Left cardiac atrium (tissue), 4 donors: Measurements from ENCODE around the gene SCAPER. TPM values are rescaled to one million over a fixed set of nuclear protein-coding genes. Genes with fewer than 3 reads are reported as not detected.
"Not testable (repeated sequence)": the region's sequence is repeated elsewhere in the genome, so short reads cannot be mapped to it uniquely, and the experiment has no call there.

Source experiments
- ATAC-seq, 2 donors: fragments of 200-7000 bp; cut with Tn5 transposase; one replicate each; pipeline ENCODE4 v1.9.1; 2020; ENCODE audit warnings: mild to moderate bottlenecking in 2 of 2, moderate library complexity in 2 of 2
- DNase-seq: peaks from one replicate; pipeline ENCODE4 v3.0.0-alpha.2; 2020
- intact Hi-C, 2 donors: fragments of 100-400 bp; cut with DNase I; formaldehyde crosslinking; loops; one replicate each; pipeline versions ENCODE4 v1.14.1 to v1.15.1; 2022 to 2023
- total RNA-seq, 2 donors: library from RNA; stranded (reverse); fragmentation: NEBNext Ultra II Directional; extraction: Animal tissue kit (Norgen Biotek cat#: 25700); gene quantifications; one replicate each; pipeline ENCODE4 v1.2.1, GENCODE V29; 2021
- donor health status: DM: no; HTN: yes; CAD: no.
- donor health status: DM: no; HTN: yes; CAD: no; lungs with severe emphysema.
- donor health status: DM: yes; HTN: yes; CAD: no.
- donor health status: Dilated cardiomyopathy.

SCAPER gene
- total RNA-seq, 2 donors from 2014 or later, result 28.9 to 30.1 TPM

GRCh38 chr15:76929011-76929760 lies 24.0 kb upstream of the SCAPER start:
- DNase-seq (no peak), ATAC-seq (no peak)
- intact Hi-C loops, result no loop called here

- DNase-seq (no peak), ATAC-seq (no peak)
- intact Hi-C loops, result no loop called here
Observed at GRCh38 chr15:76928201-76928600, 23.1 kb upstream of the SCAPER start.

GRCh38 chr15:76916369-76916768 lies 11.2 kb upstream of the SCAPER start:
- ATAC-seq (no peak), DNase-seq (no peak)
- intact Hi-C loops, result no loop called here

- intact Hi-C loops, result no loop called here
- ATAC-seq, result no peak
- DNase-seq, result no peak
Observed at GRCh38 chr15:76913737-76914136, 8.6 kb upstream of the SCAPER start.

GRCh38 chr15:76912430-76912829 lies 7.3 kb upstream of the SCAPER start:
- intact Hi-C loops, result no loop called here
- no peak for ATAC-seq
- no peak for DNase-seq

GRCh38 chr15:76905855-76906254 lies 715 bp upstream of the SCAPER start:
- intact Hi-C loops, result no loop called here
- DNase-seq, result no peak
- no peak for ATAC-seq

GRCh38 chr15:76904461-76905012 lies 603 bp downstream of the SCAPER start:
- intact Hi-C loops, result no loop called here
- DNase-seq (no peak), ATAC-seq (peak; percentile 38 to 51)

- ATAC-seq, result no peak
- DNase-seq, result no peak
- intact Hi-C loops, result no loop called here
Observed at GRCh38 chr15:76903251-76903681, 1.9 kb downstream of the SCAPER start.

- no peak for DNase-seq
- intact Hi-C loops, result no loop called here
- ATAC-seq, result no peak
Observed at GRCh38 chr15:76901965-76902364, 3.2 kb downstream of the SCAPER start.

GRCh38 chr15:76899931-76900310 lies 5.2 kb downstream of the SCAPER start:
- DNase-seq, ATAC-seq, intact Hi-C loops: not testable (repeated sequence)

GRCh38 chr15:76899176-76899930 lies 5.8 kb downstream of the SCAPER start:
- ATAC-seq, intact Hi-C loops, DNase-seq: not testable (repeated sequence)

GRCh38 chr15:76898102-76898501 lies 7.0 kb downstream of the SCAPER start:
- intact Hi-C loops, result no loop called here
- no peak for ATAC-seq
- DNase-seq, result no peak

- intact Hi-C loops, result no loop called here
- ATAC-seq (no peak), DNase-seq (no peak)
Observed at GRCh38 chr15:76894174-76894573, 11.0 kb downstream of the SCAPER start.

GRCh38 chr15:76892836-76893235 lies 12.3 kb downstream of the SCAPER start:
- ATAC-seq, result not testable (repeated sequence)

GRCh38 chr15:76887280-76888141 lies 17.6 kb downstream of the SCAPER start:
- ATAC-seq, DNase-seq, intact Hi-C loops: not testable (repeated sequence)

More at GRCh38 chr15:76892836-76893235, 12.3 kb downstream of the SCAPER start:
- intact Hi-C loops, DNase-seq: not testable (repeated sequence)

GRCh38 chr15:76885212-76885611 lies 19.9 kb downstream of the SCAPER start:
- ATAC-seq (no peak), DNase-seq (no peak)
- intact Hi-C loops, result no loop called here

- intact Hi-C loops, result no loop called here
- no peak for ATAC-seq
- DNase-seq, result peak; percentile 13
Observed at GRCh38 chr15:76875911-76876310, 29.2 kb downstream of the SCAPER start.

GRCh38 chr15:76873066-76873465 lies 32.1 kb downstream of the SCAPER start:
- ATAC-seq, intact Hi-C loops, DNase-seq: not testable (repeated sequence)

- ATAC-seq (no peak), DNase-seq (no peak)
- intact Hi-C loops, result no loop called here
Observed at GRCh38 chr15:76871930-76872329, 33.2 kb downstream of the SCAPER start.
